Retina (tissue), 1 donor: ENCODE data around the gene CNPY4.
A peak's percentile ranks its signal among the peaks of the same experiment; 100 is the strongest.

Source experiments
- DNase-seq: peaks from one replicate; pipeline ENCODE4 v3.0.0-alpha.2; 2016

The CNPY4 gene

GRCh38 chr7:100093054-100093453 is 26.4 kb upstream of the CNPY4 start:
- DNase-seq, result no peak

GRCh38 chr7:100093498-100093897 is 25.9 kb upstream of the CNPY4 start:
- no peak for DNase-seq

DNA sequence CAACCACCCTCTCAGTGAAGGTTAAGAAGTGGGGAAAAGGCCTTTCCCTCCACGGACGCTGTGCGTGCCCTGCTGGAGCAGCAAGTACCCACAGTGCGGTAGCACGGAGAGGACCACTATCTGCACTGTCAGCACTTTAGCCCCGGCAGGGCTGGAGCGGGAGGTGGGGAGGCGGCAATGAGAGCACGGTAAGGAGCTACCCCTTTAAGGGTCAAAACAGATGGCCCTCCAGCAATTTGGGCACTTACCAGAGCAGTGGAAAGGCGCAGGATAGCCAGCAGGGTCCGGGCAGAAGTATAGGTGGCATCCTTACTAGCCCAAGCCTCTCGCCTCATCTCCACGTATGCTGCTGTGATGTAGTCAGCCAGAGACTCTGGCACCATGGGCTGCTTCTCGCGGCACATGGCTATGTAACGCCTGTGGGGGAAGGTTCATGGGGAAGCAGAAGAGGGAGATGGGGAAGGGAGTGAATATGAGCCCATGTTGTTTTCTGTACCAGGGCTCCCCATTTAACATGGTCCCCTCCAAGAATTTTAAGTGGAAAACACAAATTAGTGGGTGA is 25.4 kb upstream of the CNPY4 start:
- no peak for DNase-seq

DNA sequence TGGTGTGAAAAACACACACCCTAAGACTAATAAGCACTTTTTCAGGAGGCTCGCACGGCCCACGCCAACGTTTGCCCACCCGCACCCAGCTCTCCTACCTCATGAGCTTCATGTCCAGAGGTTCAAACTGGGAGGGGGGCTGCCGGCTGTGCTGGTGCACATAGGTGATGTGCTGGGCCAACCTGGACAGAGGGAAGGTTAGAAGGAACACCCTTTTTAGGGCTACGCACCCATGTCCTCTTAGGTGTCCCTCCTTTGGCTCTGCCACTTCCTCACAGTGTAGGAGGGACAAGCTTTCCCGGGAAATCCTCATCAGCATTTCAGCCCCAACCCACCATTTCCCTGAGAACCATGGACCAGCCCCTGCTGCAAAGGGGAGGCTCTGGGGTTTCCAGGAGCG is 24.1 kb upstream of the CNPY4 start:
- DNase-seq, result no peak

DNA sequence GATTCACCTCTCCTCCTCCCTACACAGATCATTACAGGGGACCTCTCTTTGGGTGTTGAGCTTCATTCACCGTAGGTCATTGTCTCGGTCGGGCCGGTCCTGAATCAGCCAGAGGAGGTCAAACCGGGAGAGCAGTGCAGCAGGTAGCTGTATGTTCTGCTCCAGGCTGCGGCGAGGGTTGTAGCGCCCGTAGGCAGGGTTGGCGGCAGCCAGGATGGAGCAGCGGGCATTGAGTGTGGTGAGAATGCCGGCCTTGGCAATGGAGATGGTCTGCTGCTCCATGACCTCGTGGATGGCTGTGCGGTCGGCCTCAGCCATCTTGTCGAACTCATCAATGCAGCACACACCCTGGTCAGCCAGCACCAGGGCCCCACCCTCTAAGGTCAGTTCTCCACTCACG is 23.7 kb upstream of the CNPY4 start:
- DNase-seq, result no peak

- DNase-seq, result no peak
Observed at GRCh38 chr7:100098913-100099312, 20.5 kb upstream of the CNPY4 start.

DNA sequence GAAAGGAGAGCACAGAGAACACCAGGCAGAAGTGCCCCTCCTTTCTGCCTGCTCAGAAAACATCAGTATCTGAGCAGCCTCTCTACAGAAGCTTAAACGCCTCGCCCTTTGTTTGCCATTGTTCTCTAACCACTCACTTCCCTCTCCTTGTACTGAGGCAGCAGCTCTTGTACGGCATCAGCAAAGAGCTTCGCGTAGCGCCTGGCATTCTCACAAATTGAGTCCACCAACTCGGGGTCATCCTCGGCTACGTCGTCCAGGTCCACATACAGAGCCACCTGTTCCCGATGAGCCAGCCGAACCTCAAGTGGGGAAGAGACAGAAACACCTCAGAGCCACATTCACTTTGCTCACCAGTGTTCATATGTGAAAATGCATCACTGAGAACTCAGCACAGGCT is 20.0 kb upstream of the CNPY4 start:
- DNase-seq, result no peak

DNA sequence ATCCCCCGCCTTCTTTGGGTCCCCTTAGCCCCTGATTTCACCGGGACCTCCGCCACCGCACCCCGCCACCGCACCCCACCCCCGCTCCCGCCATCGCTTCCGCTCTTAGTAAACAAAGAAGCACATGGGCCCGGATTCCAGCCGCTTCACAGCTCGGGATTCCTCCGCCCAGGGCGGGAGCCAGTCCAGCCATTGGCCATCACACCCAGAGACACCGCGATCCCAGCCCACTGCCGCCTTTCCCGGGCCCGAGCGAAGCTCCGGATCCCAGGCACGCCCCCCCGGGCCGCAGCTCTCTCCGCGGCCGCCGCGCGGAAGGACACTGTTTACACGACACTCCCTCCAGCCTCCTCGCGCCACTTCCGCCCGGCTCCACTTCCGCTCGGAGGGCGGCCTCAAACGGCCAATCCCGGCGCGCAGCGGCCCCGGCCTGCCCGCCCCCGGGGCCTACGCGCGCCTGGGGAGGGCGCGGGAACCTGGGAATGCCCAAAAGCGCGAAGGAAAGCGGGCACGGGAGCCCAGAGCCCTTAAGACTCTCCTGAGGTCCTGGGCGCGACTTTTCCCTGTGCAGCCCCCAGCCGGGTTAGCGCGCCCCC is 18.9 kb upstream of the CNPY4 start:
- peak; percentile 98 for DNase-seq

DNA sequence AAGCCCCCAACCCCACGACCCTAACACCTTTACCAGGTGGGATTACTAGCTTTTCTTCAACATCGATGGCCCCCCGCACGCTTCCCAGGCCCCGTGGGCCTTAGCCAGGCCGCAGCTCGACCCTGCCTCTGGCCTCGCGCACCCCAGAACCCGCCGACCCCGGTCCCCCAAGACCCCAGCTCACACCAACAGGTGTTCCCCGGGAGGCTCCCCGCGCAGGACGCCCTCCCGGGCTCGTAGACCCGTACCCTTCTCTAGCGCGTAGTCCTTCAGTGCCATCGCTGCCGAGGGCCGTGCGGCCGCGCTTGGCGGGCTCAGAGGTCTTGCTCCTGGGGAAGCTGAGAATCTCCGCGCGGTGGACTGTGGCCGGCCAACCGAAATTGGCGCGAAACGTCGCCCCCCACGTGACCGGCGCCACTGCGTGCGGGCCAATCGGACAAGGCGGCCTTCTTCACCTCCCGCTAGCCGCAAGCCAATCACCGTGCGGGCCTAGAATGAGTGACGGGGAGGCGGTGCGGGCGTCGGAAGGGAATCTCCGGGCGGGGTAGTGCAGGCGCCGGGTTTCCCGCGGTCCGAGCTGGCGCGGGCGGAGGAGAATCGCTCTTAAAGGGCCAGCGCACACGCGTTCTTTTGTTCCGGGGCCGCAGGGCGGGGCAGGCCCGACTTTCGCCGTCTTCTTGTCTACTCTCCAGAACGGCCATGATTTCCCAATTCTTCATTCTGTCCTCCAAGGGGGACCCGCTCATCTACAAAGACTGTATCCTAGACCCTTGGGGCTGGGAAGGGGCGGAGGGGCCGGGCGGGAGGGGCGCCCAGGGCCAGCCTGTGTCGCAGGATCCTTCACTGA is 18.2 kb upstream of the CNPY4 start, which contains the start of the genes AP4M1 and MCM7:
Gene AP4M1, plus strand, starts transcription at position 628 of the 847 bp plus-strand sequence. Its CDS starts 72 bp downstream, at position 700.
Gene MCM7, minus strand, starts transcription at position 382 of the 847 bp plus-strand sequence. Its CDS starts 103 bp downstream, at position 279.
- peak; percentile 98 for DNase-seq

GRCh38 chr7:100102950-100103840 is 16.2 kb upstream of the CNPY4 start:
- no peak for DNase-seq

DNA sequence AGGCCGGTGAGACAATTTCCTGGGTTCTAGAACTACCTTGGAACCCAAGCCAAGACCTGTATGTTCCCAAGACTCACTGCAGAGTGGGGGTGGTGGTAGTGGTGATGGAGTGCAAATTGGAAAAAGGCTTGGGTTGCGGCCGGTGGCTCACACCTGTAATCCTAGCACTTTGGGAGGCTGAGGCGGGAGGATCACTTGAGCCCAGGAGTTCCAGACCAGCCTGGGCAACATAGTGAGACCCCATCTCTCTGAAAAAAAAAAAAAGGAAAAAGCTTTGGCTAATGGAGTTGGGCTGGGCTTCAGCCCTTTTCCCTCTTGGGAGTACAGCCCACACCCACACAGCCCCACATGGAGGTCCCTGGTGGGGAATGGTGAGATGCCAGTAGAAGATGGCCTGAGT is 13.9 kb upstream of the CNPY4 start:
- DNase-seq, result no peak

DNA sequence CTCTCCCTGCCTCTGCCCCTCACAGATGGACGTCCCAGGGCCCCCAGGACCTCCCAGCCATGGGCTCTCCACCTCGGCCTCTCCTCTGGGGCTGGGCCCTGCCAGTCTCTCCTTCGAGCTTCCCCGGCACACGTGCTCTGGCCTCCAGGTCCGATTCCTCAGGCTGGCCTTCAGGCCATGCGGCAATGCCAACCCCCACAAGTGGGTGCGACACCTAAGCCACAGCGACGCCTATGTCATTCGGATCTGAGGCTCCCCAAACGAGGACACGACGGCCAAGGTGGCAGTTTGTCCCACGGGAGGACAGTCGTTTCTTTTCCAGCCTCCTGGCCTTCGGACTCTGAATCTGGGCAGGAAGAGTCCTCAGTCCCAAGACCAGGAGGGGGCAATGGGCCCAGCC is 12.8 kb upstream of the CNPY4 start:
- no peak for DNase-seq

DNA sequence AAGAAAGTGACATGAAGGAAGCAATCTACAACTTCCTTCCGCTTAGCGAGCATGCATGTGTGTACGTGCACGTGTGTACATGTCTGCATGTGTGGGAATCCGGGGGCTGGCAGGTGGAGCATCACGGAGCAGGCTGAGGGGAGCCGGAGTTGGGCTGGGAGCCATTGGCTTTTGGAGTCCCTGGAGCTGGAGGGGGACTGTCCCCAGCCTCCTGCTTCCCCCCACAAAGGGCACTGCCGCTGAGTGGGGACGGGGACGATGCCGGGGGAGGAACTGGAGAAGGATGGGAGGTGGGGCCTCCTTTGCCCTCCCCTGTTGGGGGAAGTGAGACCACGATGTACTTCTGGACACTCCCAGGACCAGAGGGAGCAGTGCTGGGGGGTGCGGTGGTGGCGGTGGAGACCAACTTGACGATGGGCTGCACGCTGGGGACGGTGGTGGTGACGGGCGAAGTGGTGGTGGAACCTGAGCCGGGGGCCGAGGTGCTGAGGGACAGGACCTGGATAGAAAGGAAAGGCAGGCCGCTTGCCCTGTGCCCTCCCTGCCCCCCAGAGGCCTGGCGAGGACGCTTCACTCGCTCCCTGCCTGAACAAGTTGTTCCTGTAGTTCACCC is 12.2 kb upstream of the CNPY4 start:
- no peak for DNase-seq

DNA sequence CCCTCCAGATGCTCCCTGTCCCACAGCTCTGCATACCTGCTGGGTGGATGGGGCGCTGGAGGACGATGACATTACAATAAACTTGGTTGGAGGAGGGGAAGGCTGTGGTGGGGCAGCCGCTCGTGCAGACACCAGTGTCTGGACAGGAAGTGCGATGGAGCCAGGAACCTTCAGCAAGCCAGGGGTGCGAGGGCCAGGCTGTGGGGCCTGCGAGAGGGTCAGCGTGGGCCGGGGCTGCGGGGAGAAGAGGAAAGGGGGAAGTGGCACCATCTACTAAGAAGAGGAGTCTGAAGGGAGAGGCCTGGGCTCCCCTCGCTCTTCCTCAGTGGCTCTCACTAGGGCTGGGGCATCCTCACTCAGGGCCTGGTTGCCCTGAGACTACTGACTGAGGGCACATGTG is 11.5 kb upstream of the CNPY4 start:
- no peak for DNase-seq

- no peak for DNase-seq
Observed at GRCh38 chr7:100109521-100110163, 9.8 kb upstream of the CNPY4 start.

- DNase-seq, result no peak
Observed at GRCh38 chr7:100111156-100111555, 8.3 kb upstream of the CNPY4 start.

GRCh38 chr7:100111914-100112313 is 7.5 kb upstream of the CNPY4 start:
- DNase-seq, result no peak

DNA sequence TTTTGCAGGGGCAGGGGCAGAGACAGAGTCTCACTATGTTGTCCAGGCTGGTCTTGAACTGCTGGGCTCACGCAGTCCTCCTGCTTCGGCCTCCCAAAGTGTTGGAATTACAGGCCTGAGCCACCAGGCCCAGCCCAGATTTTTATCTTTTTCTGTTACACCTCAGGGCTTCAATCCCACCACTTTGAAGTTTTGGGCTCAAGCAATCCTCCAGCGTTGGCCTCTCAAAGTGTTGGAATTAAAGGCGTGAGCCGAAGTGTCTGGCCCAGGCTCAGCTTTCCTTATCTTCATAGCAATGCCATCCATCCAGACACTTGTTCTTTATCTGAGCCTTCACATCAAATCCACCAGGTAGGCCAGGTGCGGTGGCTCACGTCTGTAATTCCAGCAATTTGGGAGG is 4.4 kb upstream of the CNPY4 start:
- DNase-seq, result no peak

- no peak for DNase-seq
Observed at GRCh38 chr7:100118388-100119071, 904 bp upstream of the CNPY4 start.

GRCh38 chr7:100119970-100120732 is 717 bp downstream of the CNPY4 start:
- DNase-seq, result no peak

DNA sequence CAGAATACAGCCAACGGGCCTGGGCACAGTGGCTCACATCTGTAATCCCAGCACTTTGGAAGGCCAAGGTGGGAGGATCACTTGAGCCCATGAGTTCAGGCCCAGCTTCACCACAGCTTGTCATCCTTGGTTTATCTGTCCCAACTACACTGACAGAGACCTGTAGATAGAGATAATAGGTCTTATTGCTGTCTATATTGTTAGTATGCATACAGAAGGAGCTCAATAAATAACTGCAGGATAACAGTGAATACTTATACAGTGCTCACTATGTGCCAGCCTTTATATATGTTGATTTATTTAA is 1.3 kb downstream of the CNPY4 start:
- DNase-seq, result no peak
